Choroid plexus epithelial cell (primary cell): ENCODE results near the gene KEAP1.

Experiments used
- DNase-seq: peaks from one replicate; pipeline ENCODE4 v3.0.0-alpha.2; 2010; ENCODE audit warnings: low read depth
- H3K4me3 ChIP-seq: 2 replicates; pipeline ENCODE4 v1.5.1; 2011; ENCODE audit warnings: low read depth, mild to moderate bottlenecking, control low read depth, low read length, moderate library complexity
- TF ChIP-seq, protein P1 (sequence below): conservative IDR thresholded peaks from 2 replicates; pipeline ENCODE4 v1.5.1; 2011; ENCODE audit warnings: low read depth, mild to moderate bottlenecking, control low read depth, inconsistent platforms, low read length, moderate library complexity

KEAP1 gene

DNA sequence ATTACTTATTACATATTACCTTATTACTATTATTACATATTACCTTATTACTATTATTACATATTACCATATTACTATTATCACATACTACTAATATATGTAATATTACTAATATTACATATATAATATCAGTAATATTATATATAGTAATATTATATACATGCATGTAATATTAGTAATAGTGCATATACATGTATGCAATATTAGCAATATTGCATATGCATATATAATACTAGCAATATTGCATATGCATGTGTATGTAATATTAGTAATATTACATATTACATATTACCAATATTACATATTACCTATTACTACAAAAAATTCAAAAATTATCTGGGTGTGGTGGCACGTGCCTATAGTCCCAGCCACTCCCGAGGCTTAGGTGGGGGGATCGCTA is 60.5 kb downstream of the KEAP1 start:
- H3K4me3 ChIP-seq: no peak overlapping the region
- TF ChIP-seq, protein P1, sequence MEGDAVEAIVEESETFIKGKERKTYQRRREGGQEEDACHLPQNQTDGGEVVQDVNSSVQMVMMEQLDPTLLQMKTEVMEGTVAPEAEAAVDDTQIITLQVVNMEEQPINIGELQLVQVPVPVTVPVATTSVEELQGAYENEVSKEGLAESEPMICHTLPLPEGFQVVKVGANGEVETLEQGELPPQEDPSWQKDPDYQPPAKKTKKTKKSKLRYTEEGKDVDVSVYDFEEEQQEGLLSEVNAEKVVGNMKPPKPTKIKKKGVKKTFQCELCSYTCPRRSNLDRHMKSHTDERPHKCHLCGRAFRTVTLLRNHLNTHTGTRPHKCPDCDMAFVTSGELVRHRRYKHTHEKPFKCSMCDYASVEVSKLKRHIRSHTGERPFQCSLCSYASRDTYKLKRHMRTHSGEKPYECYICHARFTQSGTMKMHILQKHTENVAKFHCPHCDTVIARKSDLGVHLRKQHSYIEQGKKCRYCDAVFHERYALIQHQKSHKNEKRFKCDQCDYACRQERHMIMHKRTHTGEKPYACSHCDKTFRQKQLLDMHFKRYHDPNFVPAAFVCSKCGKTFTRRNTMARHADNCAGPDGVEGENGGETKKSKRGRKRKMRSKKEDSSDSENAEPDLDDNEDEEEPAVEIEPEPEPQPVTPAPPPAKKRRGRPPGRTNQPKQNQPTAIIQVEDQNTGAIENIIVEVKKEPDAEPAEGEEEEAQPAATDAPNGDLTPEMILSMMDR: no peak
- DNase-seq: no peak

DNA sequence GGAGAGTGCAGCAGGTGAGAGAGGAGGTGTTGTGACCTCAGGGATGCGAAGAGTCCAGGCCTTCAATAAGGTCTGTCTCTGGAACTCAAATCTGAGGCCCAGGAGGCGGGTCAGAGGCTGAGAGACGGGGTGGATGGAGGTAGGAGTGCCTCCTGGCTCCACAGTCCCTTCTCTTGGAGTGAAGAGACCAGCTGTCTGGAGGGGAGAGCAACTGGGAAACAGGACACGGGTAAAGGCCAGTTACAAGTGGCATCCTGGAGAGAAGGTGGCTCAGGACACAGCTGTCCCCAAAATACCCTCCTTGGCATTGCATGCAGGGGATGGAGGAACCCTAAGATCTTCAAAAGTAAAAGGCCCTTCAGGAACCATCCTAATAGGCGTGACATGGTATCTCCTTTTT is 63.6 kb downstream of the KEAP1 start:
- TF ChIP-seq, protein P1: no peak
- DNase-seq: no peak
- no peak overlapping the region for H3K4me3 ChIP-seq
